ENCODE measurements around the gene RBM38.

GRCh38 chr20:57404006-57404405 is 12.8 kb downstream of the RBM38 start:
- TF ChIP-seq POLR2AphosphoS5 (IDR thresholded peaks at IDR 0.05; ENCODE audit: borderline replicate concordance, low read depth, low read length), result no peak
- TF ChIP-seq EZH2 (IDR thresholded peaks at IDR 0.05), result no peak
- TF ChIP-seq FOXP2 (optimal IDR thresholded peaks at IDR 0.05; ENCODE audit: control extremely low read depth, extremely low read length, insufficient read depth), result no peak

Data from SK-N-MC (cell line).